Muscle of back (tissue), 11 donors: ENCODE data around the gene PLBD2. TPM values are rescaled to one million over a fixed set of nuclear protein-coding genes. Genes with fewer than 3 reads are reported as not detected.
"Not testable (repeated sequence)": the region's sequence is repeated elsewhere in the genome, so short reads cannot be mapped to it uniquely, and the experiment has no call there.

Source experiments
- DNase-seq, 3 donors: peaks; one replicate each; pipeline versions ENCODE4 v3.0.0 to v3.0.0-alpha.2; 2013
- polyA plus RNA-seq, 10 donors: library from polyadenylated mRNA; unstranded; fragments of 120-200 nt; gene quantifications; one replicate each; pipeline ENCODE4 v1.2.1, GENCODE V29; 2013; ENCODE audit not compliant: insufficient read length in 10 of 10

PLBD2 gene
- polyA plus RNA-seq, 10 donors, result 12.7 to 17.2 (median 13.6) TPM

GRCh38 chr12:113333877-113334785 is 24.3 kb upstream of the PLBD2 start:
- peak in 1 of 3 donors; percentile 34 for DNase-seq

DNA sequence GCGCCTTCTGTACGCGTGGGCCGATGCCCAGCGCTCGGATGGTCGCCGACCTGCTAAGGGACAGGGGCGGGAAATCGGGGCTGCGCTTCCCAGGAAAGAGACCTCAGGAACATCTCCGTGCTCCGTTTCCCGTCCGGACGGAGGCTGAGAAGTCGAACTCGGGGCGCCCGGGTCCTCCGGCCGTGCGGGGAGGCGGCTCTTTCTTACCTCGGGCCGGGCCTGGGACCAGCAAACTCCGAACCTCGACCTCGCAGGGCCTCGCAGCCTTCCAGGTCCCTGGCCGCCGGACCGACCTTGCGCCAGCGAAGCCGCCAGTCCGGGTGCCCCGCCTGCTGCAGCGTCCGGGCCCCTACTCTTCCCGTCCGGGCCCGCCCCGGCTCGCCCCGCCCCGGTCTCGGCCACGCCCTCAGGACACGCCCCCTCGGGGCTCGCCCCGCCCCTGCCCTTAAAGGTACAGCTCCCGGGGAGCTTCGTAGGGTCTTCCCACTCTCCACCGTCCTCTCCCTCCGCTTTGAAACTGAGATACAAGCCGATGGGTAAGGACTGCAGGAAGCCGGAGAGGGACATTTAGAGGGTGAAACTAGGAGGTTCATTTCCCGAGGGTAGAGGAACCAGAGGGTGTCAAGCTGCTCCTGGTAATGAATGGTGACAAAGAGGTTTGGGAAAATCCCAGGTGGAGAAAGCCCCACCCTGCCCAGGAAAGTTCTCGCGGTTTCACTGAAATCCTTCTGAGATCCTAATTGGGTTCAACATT is 23.4 kb upstream of the PLBD2 start, which contains the start of gene SLC8B1:
SLC8B1 (minus strand) TSS at position 324 of the 754 bp plus-strand sequence. CDS start 2,231 bp downstream, outside the sequence.
- peak; percentile 71 to 92 (median 83) for DNase-seq

- DNase-seq, result no peak
Measured at GRCh38 chr12:113339540-113339939, 18.8 kb upstream of the PLBD2 start.

DNA sequence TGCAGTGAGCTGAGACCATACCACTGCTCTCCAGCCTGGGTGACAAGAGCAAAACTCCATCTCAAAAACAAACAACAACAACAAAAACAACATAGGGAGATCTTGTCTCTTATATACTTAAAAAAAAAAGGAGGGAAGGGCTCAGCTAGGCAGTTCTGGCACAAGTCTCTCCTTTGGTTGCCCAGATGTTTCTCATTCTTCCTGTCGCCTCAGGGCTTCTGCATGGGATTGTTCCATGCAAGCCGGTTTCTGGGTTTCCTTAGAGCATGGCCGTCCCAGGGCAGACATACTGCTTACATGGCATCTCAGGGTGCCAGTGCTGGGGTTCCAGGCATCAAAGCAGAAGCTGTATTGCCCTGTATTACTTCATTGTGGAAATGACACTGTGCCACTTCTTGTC is 18.3 kb upstream of the PLBD2 start:
- no peak for DNase-seq

- no peak for DNase-seq
Measured at GRCh38 chr12:113341535-113341934, 16.9 kb upstream of the PLBD2 start.

GRCh38 chr12:113345318-113345717 is 13.1 kb upstream of the PLBD2 start:
- DNase-seq, result no peak

DNA sequence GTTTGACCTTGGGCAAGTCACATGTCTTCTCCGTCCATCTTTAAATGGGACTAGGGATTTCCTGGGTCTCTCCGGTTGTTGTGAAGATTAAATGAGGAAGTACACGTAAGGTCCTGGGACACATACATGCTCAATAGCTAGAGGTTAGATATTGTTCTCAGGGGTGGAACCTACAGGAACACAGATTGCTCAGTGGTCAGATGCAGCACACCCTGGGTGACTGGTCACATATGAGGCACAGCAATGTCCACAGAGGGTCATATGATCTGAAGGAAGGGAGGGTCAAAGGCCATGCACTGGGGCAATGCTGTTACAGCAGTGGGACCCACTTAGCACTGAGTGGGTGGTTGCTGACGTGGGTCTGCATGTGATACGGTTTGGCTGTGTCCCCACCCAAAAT is 12.0 kb upstream of the PLBD2 start:
- DNase-seq, result no peak

GRCh38 chr12:113347107-113347506 is 11.3 kb upstream of the PLBD2 start:
- no peak for DNase-seq

- no peak for DNase-seq
Measured at GRCh38 chr12:113347892-113348291, 10.5 kb upstream of the PLBD2 start.

DNA sequence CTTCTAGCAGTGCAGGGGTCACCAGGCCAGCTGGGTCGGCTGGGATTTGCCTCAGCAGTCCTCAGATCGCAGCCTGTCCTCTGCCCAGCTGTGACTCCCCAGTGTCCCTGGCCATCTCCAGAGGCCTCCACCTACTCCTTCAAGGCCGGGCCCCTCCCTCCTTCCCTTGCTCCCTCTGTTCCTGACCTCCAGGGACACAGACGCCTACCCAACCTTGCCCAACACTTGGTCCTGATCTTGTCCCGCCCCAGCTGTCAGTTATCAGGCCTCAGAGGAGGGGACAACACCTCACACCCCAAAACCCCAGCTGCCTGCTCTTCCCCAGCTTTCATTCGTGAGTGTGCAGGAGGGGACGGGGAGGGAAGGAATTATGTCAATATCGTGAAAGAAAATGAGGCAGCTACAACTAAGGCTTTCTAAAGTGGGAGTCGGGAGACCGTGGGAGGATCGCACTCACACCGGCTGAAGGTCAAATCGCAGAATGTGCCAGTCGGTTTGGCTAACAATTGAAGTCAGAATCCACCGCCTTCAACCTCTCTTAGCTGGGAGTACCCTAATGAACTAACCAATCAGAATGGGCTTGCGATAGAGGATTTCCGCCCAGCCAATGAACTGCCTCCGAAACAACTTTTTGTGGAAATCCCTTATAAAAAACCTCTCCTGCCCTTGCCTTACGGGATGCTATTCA is 9.4 kb upstream of the PLBD2 start:
- no peak for DNase-seq

- DNase-seq, result no peak
Measured at GRCh38 chr12:113351089-113351488, 7.3 kb upstream of the PLBD2 start.

DNA sequence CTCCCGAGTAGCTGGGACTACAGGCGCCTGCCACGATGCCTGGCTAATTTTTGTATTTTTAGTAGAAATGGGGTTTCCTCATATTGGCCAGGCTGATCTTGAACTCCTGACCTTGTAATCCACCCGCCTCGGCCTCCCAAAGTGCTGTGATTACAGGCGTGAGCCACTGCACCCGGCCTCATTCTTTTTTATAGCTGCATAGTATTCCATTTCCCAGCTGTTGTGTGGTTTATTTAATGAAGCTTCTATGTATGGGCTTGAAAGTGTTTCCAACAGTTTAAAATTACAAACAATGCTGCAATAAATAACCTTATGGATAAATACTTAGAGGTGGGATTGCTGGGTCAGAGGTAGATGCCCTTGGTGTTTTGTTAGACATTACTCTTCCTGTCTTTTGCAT is 4.2 kb upstream of the PLBD2 start:
- not testable (repeated sequence) for DNase-seq

GRCh38 chr12:113359133-113359938 is 949 bp downstream of the PLBD2 start:
- peak; percentile 19 to 64 (median 56) for DNase-seq

DNA sequence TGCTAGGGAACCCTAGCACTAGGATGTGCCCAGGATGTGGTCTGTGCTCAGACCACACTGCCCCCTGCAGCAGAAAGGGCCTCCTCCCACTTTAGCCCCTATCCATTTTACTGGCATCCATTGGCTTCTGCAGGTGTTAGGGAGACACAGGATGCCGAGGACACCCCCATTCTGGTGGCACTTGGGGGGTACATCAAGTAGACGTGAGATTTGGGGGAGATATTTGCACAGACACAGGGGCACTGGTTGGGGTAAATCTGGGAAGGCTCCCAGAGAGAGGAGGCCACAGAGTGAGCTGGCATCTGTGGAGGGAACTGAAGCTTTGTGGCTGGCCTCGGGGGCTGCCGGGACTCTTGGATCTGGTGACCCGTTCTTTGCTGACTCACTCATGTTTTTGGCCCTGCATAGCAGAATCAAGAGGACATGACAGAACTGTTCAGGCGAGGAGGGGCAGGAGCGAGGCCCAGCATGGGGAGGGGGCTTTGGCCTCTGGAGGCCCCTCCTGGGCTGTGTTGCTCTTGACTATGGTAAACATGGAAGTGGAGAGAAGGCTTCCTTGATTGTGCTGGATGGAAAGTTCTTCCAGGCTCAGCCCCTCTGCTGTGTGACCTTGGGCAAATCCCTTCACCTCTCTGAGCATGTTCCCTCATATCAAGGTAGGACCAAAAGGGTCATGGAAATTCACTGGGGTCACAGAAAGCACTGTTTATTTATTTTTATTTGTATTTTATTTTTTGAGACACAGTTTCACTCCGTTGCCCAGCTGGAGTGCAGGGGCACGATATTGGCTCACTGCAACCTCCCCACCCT is 1.8 kb downstream of the PLBD2 start:
- peak in 1 of 3 donors; percentile 16 for DNase-seq

GRCh38 chr12:113361574-113362370 is 3.4 kb downstream of the PLBD2 start:
- DNase-seq, result no peak

DNA sequence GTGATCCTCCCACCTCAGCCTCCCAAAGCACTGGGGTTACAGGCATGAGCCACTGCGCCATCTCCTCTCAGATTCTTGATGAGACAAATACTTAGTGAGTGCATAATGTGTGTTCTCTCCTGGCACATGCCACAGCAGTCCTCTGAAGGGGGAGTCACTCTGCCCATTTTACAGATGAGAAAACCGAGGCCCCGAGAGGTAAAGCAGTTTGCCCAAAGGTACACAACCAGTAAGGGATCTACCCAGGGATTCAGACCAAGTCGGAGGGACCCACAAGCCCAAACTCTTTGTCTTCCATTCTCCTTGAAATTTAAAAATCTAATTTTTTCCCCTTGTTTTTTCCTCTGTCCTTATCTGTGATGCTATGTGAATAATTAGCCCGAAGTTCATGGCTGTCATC is 6.3 kb downstream of the PLBD2 start:
- DNase-seq, result no peak

- no peak for DNase-seq
Measured at GRCh38 chr12:113365639-113366395, 7.4 kb downstream of the PLBD2 start.

DNA sequence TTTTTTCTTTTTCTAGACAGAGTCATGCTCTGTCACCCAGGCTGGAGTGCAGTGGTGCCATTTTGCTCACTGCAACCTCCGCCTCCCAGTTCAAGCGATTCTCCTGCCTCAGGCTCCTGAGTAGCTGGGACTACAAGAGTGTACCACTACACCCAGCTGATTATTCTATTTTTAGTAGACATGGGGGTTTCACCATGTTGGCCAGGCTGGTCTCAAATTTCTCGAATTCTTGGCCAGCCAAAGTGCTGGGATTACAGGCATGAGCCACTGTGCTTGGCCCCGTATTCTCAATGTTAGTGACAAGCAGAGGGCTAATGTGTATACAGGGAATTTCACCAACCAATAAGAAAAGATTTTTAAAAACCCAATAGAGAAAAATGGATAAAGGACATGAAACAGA is 8.4 kb downstream of the PLBD2 start:
- no peak for DNase-seq

DNA sequence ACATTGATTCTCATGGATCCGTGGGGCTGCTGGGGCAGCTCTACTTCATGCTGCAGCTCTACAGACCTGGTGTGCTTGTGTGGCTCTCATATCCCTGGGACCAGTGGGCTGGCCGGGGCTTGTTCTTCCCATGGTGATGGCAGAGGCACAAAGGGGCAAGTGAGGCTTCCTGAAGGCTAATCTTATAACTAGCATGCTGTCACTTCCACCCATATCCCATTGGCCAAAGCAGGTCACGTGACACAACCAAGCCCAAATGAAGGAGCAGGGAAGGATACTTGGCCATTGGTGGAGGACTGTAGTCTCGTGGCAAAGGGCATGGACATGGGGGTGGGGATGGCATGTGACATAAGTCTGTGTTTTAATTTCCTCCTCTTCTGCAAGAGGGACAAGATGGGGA is 9.9 kb downstream of the PLBD2 start:
- DNase-seq, result no peak
